GM23248 (cell line): ENCODE results near the gene KBTBD3. TPM values are rescaled to one million over a fixed set of nuclear protein-coding genes. Genes with fewer than 3 reads are reported as not detected.

Experiments
- DNase-seq: peaks from one replicate; pipeline ENCODE4 v3.0.0-alpha.2; 2015
- H2AFZ ChIP-seq: fragments of 200-600 bp; sonication (generic); 2 replicates; pipeline ENCODE4 v1.6.1; 2016; ENCODE audit warnings: antibody characterized with exemption
- H3F3A ChIP-seq: fragments of 200-600 bp; sonication (generic); 2 replicates; pipeline ENCODE4 v1.6.1; 2016; ENCODE audit warnings: mild to moderate bottlenecking, antibody characterized with exemption, mixed run types; ENCODE audit not compliant: insufficient read depth
- H3K27ac ChIP-seq: fragments of 200-600 bp; sonication (generic); 2 replicates; pipeline ENCODE4 v1.5.1; 2016; ENCODE audit warnings: mild to moderate bottlenecking
- H3K27me3 ChIP-seq: fragments of 200-600 bp; sonication (generic); replicated peaks from 2 replicates; pipeline ENCODE4 v1.6.1; 2016; ENCODE audit warnings: mild to moderate bottlenecking; ENCODE audit not compliant: insufficient read depth
- H3K36me3 ChIP-seq: fragments of 200-600 bp; sonication (generic); 2 replicates; pipeline ENCODE4 v1.6.1; 2016; ENCODE audit warnings: low read depth, mild to moderate bottlenecking
- H3K4me1 ChIP-seq: fragments of 200-600 bp; sonication (generic); 2 replicates; pipeline ENCODE4 v1.6.1; 2016; ENCODE audit warnings: mild to moderate bottlenecking; ENCODE audit not compliant: insufficient read depth
- H3K4me2 ChIP-seq: fragments of 200-600 bp; sonication (generic); one replicate; pipeline ENCODE4 v1.6.1; 2016; ENCODE audit warnings: mild to moderate bottlenecking; ENCODE audit not compliant: unreplicated experiment
- H3K4me3 ChIP-seq: fragments of 200-600 bp; sonication (generic); 2 replicates; pipeline ENCODE4 v1.5.1; 2016; ENCODE audit warnings: mild to moderate bottlenecking
- H3K79me2 ChIP-seq: fragments of 200-600 bp; sonication (generic); 2 replicates; pipeline ENCODE4 v1.6.1; 2016; ENCODE audit warnings: mild to moderate bottlenecking; ENCODE audit not compliant: insufficient read depth
- H3K9ac ChIP-seq: fragments of 200-600 bp; sonication (generic); 2 replicates; pipeline ENCODE4 v1.6.1; 2016; ENCODE audit warnings: mild to moderate bottlenecking
- H3K9me2 ChIP-seq: fragments of 200-600 bp; sonication (generic); 2 replicates; pipeline ENCODE4 v1.6.1; 2016; ENCODE audit warnings: mixed run types, mild to moderate bottlenecking, moderate library complexity; ENCODE audit not compliant: insufficient read depth
- H3K9me3 ChIP-seq: fragments of 200-600 bp; sonication (generic); one replicate; pipeline ENCODE4 v1.6.1; 2017; ENCODE audit warnings: low read depth
- H4K20me1 ChIP-seq: fragments of 200-600 bp; sonication (generic); 2 replicates; pipeline ENCODE4 v1.6.0; 2016; ENCODE audit not compliant: insufficient read depth
- EZH2 ChIP-seq: fragments of 200-600 bp; sonication (generic); IDR thresholded peaks from 2 replicates; pipeline ENCODE4 v1.6.1; 2018; ENCODE audit warnings: antibody characterized with exemption, mild to moderate bottlenecking; ENCODE audit not compliant: insufficient read depth, poor library complexity, severe bottlenecking
- EZH2phosphoT487 ChIP-seq: fragments of 200-600 bp; sonication (generic); IDR thresholded peaks from 2 replicates; pipeline ENCODE4 v1.6.1; 2018; ENCODE audit warnings: antibody characterized with exemption, moderate library complexity, mild to moderate bottlenecking, low read depth; ENCODE audit not compliant: insufficient read depth
- WGBS, 2 experiments: methylation state at CpG; one replicate each; pipeline ENCODE4 v1.1.6; 2015 to 2017; ENCODE audit warnings: low lambda C conversion rate in 2 of 2, low coverage in 1 of 2; ENCODE audit errors: missing lambda C conversion rate in 2 of 2; 5-methylcytosine and 5-hydroxymethylcytosine counted together
- in situ Hi-C: fragments of 300-500 bp; cut with MboI; formaldehyde crosslinking; loops from 2 replicates; pipeline ENCODE4 v1.15.0; 2020
- polyA plus RNA-seq: library from polyadenylated mRNA; unstranded; fragments of >200 nt; fragmentation: Nextera tagmentation; extraction: Ambion mirVana; gene quantifications from 2 replicates; pipeline ENCODE4 v1.2.1, GENCODE V29; 2016
- total RNA-seq: library from RNA; depleted of rRNA; stranded (reverse); fragments of >200 nt; shearing (Covaris generic); gene quantifications from 2 replicates; pipeline ENCODE4 v1.2.3, GENCODE V29; 2014; rRNA removed

Gene KBTBD3
- total and polyA plus RNA-seq, 2 experiments from 2014 or later, result 3.6 to 7.7 TPM

DNA sequence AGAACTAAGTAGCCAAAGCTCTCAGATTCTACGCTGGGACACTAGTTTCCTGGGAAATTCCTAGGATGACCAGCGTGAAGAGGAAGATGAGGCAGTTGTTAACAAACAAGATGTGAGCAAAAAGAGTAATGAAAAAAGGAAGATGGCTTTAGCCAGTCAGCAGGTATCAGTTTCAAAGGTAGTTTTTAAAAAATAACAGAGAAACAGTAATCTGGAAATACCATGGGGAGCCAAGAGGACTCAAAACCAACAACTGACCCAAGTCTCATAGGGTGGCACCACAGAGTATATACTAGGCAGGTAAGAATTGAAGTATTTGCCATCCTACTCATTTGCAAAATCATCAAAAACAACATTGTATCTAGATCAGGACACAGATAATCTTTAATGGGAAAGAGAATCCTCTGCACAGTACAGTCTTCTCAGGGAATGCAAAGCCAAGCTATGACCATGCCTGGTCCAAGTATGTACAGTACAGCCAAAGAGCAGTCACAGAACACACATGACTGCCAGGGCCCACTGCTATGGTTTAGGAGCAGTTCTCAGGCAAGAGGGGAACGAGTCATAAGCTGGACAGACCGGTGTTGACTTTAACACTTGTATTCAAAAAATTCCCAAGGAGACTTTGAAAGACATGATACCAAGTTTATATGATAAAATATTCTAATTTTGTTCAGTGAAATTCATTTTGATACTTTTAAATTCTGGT lies 75.7 kb downstream of the KBTBD3 start:
- no peaks in the 10 kb centered on the region; the same call in 1 of the 2 replicates for H4K20me1 ChIP-seq
- in situ Hi-C loops, result no loop called here
- WGBS, 2 experiments, result 85 to 89% methylated on average over 4 of the region's 4 CpGs
- H3F3A ChIP-seq, result no peaks in the 10 kb centered on the region
- peak; percentile 3 for DNase-seq
- H3K27ac ChIP-seq, result no peak overlapping the region
- no peaks in the 10 kb centered on the region for H3K4me1 ChIP-seq
- H3K9me2 ChIP-seq, result no peaks in the 10 kb centered on the region
- 0 out of 2 replicates have a peak, but pooled peaks cover 4% of the 10 kb centered on the region for H3K79me2 ChIP-seq
- H3K4me2 ChIP-seq, result no peak overlapping the region
- no peak overlapping the region for H3K9ac ChIP-seq
- no peak overlapping the region for H2AFZ ChIP-seq
- peaks cover 10% of the 10 kb centered on the region; the same call in 1 of the 2 replicates for H3K36me3 ChIP-seq
- H3K9me3 ChIP-seq, result no peaks in the 10 kb centered on the region
- no peaks in the 10 kb centered on the region for H3K27me3 ChIP-seq
- no peak overlapping the region for H3K4me3 ChIP-seq
- TF ChIP-seq EZH2phosphoT487 (no peak), EZH2 (no peak)

Other genes starting within 250 kb of the KBTBD3 start
- 22.6 TPM in 2 replicates for gene MSANTD4, start 55.1 kb downstream of the KBTBD3 start, total RNA-seq
- gene MSANTD4, start 55.1 kb downstream of the KBTBD3 start, polyA plus RNA-seq, result 9.1 and 9.8 TPM in 2 replicates
- gene AASDHPPT, start 315 bp upstream of the KBTBD3 start, total RNA-seq, result 45.9 and 70.1 TPM in 2 replicates
- gene AASDHPPT, start 315 bp upstream of the KBTBD3 start, polyA plus RNA-seq, result 48.7 and 49.5 TPM in 2 replicates